OCI-LY1 (cell line): ENCODE data around the gene TACR2.
A peak's percentile ranks its signal among the peaks of the same experiment; 100 is the strongest.

Experiments
- H2AFZ ChIP-seq: fragments of 200-600 bp; sonication (generic), shearing (Covaris generic); 2 replicates; pipeline ENCODE4 v1.6.0; 2014; ENCODE audit warnings: antibody characterized with exemption, mild to moderate bottlenecking, low read length
- H3F3A ChIP-seq: fragments of 200-600 bp; sonication (generic), shearing (Covaris generic); 2 replicates; pipeline ENCODE4 v1.6.0; 2014; ENCODE audit warnings: mild to moderate bottlenecking, antibody characterized with exemption, low read length, moderate library complexity; ENCODE audit not compliant: insufficient read depth
- H3K27ac ChIP-seq: fragments of 200-600 bp; sonication (generic); 2 replicates; pipeline ENCODE4 v1.5.1; 2014; ENCODE audit warnings: low read length, mixed run types, mild to moderate bottlenecking, low read depth; ENCODE audit not compliant: poor library complexity, severe bottlenecking
- H3K27me3 ChIP-seq: fragments of 200-600 bp; sonication (generic); 2 replicates; pipeline ENCODE4 v1.6.0; 2014; ENCODE audit warnings: antibody characterized with exemption, mild to moderate bottlenecking, low read length, moderate library complexity; ENCODE audit not compliant: insufficient read depth
- H3K36me3 ChIP-seq: fragments of 200-600 bp; sonication (generic); 2 replicates; pipeline ENCODE4 v1.6.1; 2014; ENCODE audit warnings: mild to moderate bottlenecking, antibody characterized with exemption, low read length, moderate library complexity, mixed read lengths; ENCODE audit not compliant: insufficient read depth
- H3K4me1 ChIP-seq: fragments of 200-600 bp; sonication (generic); 2 replicates; pipeline ENCODE4 v1.5.1; 2014; ENCODE audit warnings: mild to moderate bottlenecking, low read length, moderate library complexity; ENCODE audit not compliant: insufficient read depth, severe bottlenecking
- H3K4me2 ChIP-seq: fragments of 200-600 bp; sonication (generic), shearing (Covaris generic); 2 replicates; pipeline ENCODE4 v1.6.1; 2014; ENCODE audit warnings: low read length
- H3K4me3 ChIP-seq: fragments of 200-600 bp; sonication (generic); 2 replicates; pipeline ENCODE4 v1.5.1; 2014; ENCODE audit warnings: low read length, low read depth, mild to moderate bottlenecking, mixed read lengths; ENCODE audit not compliant: poor library complexity, severe bottlenecking
- H3K79me2 ChIP-seq: fragments of 200-600 bp; shearing (Covaris generic); 2 replicates; pipeline ENCODE4 v1.6.1; 2016; ENCODE audit warnings: mixed run types, low read length, mixed read lengths; ENCODE audit not compliant: insufficient read depth
- H3K9ac ChIP-seq: fragments of 200-600 bp; sonication (generic), shearing (Covaris generic); 2 replicates; pipeline ENCODE4 v1.6.1; 2014; ENCODE audit warnings: mild to moderate bottlenecking, low read length, mixed read lengths
- H3K9me2 ChIP-seq: fragments of 200-600 bp; sonication (generic), shearing (Covaris generic); 2 replicates; pipeline ENCODE4 v1.6.1; 2014; ENCODE audit warnings: low read depth, mild to moderate bottlenecking, low read length, mixed read lengths
- H3K9me3 ChIP-seq: fragments of 200-600 bp; shearing (Covaris generic); 2 replicates; pipeline ENCODE4 v1.6.1; 2014; ENCODE audit warnings: low read length, mixed read lengths
- H4K20me1 ChIP-seq: fragments of 200-600 bp; sonication (generic), shearing (Covaris generic); 2 replicates; pipeline ENCODE4 v1.6.0; 2016; ENCODE audit warnings: mild to moderate bottlenecking, low read length; ENCODE audit not compliant: insufficient read depth
- EZH2 ChIP-seq: fragments of 200-600 bp; sonication (generic), shearing (Covaris generic); IDR thresholded peaks from 2 replicates; pipeline ENCODE4 v1.8.0; 2017; ENCODE audit warnings: borderline replicate concordance, mixed run types, mild to moderate bottlenecking, antibody characterized with exemption, low read length, moderate library complexity, mixed read lengths
- TF ChIP-seq, protein P1 (sequence below): fragments of 200-600 bp; sonication (generic), shearing (Covaris generic); IDR thresholded peaks from 2 replicates; pipeline ENCODE4 v1.5.1; 2017; ENCODE audit warnings: mild to moderate bottlenecking, antibody characterized with exemption, low read length, moderate library complexity, mixed read lengths

The TACR2 gene

DNA sequence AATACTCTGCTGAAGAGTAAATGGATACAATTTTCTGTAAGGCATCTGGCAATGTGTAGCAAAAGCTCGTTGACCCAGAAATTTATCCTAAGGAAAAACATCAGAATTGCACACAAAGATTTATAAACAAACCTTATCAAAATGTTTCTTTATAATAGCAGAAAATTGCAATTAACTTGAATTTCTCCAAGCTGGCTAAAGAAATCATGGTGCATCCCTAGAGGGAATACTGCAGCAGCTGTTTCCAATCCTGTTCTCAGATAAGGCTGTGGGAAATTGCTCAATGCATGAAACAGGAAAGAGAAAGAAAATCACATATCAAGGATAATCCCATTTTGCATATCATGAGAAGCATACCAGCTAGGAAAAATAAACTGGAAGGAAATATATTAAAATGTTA is 18.7 kb downstream of the TACR2 start:
- no peak overlapping the region for H2AFZ ChIP-seq
- H3K4me2 ChIP-seq = no peak overlapping the region
- no peaks in the 10 kb centered on the region for H3K79me2 ChIP-seq
- H3K9ac ChIP-seq = no peak overlapping the region
- H3K9me3 ChIP-seq = no peaks in the 10 kb centered on the region
- H4K20me1 ChIP-seq = no peaks in the 10 kb centered on the region
- TF ChIP-seq EZH2 = no peak
- TF ChIP-seq, protein P1, sequence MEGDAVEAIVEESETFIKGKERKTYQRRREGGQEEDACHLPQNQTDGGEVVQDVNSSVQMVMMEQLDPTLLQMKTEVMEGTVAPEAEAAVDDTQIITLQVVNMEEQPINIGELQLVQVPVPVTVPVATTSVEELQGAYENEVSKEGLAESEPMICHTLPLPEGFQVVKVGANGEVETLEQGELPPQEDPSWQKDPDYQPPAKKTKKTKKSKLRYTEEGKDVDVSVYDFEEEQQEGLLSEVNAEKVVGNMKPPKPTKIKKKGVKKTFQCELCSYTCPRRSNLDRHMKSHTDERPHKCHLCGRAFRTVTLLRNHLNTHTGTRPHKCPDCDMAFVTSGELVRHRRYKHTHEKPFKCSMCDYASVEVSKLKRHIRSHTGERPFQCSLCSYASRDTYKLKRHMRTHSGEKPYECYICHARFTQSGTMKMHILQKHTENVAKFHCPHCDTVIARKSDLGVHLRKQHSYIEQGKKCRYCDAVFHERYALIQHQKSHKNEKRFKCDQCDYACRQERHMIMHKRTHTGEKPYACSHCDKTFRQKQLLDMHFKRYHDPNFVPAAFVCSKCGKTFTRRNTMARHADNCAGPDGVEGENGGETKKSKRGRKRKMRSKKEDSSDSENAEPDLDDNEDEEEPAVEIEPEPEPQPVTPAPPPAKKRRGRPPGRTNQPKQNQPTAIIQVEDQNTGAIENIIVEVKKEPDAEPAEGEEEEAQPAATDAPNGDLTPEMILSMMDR = no peak
- no peak overlapping the region for H3K4me3 ChIP-seq
- H3K4me1 ChIP-seq = no peaks in the 10 kb centered on the region
- peaks cover 43% of the 10 kb centered on the region for H3K36me3 ChIP-seq
- no peaks in the 10 kb centered on the region for H3F3A ChIP-seq
- H3K27ac ChIP-seq = no peak overlapping the region
- no peaks in the 10 kb centered on the region for H3K9me2 ChIP-seq
- H3K27me3 ChIP-seq = no peaks in the 10 kb centered on the region

DNA sequence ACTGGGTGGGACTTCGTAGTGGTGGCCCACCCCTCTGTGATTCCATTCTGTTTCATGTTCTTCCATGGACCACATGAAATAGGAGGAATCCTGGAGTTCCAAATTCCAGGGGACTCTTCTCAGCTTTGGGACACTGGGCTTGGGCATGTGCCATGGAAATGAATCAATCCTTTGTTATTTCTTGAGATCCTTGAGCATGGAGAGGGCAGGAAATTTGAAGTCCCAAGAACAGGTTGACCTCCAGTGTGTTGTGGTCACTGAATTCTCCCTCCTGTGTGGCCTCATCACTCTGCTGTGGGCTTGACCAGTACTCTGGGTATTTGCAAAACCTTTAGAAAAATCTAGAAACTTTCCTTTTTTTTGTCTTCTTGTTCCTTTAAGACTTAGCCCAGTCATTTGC is 22.7 kb downstream of the TACR2 start:
- no peak overlapping the region for H3K9ac ChIP-seq
- no peak overlapping the region for H3K4me2 ChIP-seq
- H3K9me2 ChIP-seq = no peaks in the 10 kb centered on the region
- H3K27me3 ChIP-seq = no peaks in the 10 kb centered on the region
- no peak overlapping the region for H3K27ac ChIP-seq
- H3K9me3 ChIP-seq = no peaks in the 10 kb centered on the region
- TF ChIP-seq EZH2 = no peak
- TF ChIP-seq, protein P1 = no peak
- peaks cover 21% of the 10 kb centered on the region for H3K4me1 ChIP-seq
- peaks cover 34% of the 10 kb centered on the region; the same call in 1 of the 2 replicates for H3K36me3 ChIP-seq
- H2AFZ ChIP-seq = no peak overlapping the region
- H3K4me3 ChIP-seq = no peak overlapping the region
- H3K79me2 ChIP-seq = no peaks in the 10 kb centered on the region
- H4K20me1 ChIP-seq = no peaks in the 10 kb centered on the region
- no peaks in the 10 kb centered on the region for H3F3A ChIP-seq

DNA sequence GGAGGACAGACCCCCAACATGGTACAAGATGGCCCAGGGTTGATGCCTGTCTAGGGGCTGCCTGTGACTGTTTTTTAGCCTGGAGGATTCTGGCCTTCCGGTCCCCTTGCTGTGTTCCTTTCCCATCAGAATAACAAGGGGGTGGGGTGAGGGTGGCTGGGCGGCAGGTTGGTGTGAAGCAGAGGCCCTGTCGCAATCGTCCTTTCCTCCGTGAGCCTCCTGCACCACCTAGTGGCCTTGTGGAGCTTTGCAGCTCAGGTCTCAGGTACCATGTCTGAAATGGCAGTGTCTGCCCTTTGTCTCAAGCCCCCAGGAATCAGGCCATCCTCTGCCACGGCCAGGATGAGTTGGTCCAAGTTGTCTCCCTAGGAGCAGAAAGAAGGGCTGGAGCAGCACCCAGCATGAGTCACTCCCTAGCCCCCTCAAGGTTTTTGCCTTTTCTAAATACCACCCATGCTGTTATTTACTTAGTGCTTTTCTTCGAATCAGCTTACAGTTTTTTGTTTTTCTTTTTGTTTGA is 24.2 kb downstream of the TACR2 start:
- H3K27ac ChIP-seq = no peak overlapping the region
- no peaks in the 10 kb centered on the region for H3K9me2 ChIP-seq
- peaks cover 21% of the 10 kb centered on the region for H3K4me1 ChIP-seq
- no peak overlapping the region for H3K9ac ChIP-seq
- H3K36me3 ChIP-seq = peaks cover 39% of the 10 kb centered on the region; the same call in 1 of the 2 replicates
- H3F3A ChIP-seq = no peaks in the 10 kb centered on the region
- no peaks in the 10 kb centered on the region for H3K79me2 ChIP-seq
- no peaks in the 10 kb centered on the region for H3K9me3 ChIP-seq
- H3K4me3 ChIP-seq = no peak overlapping the region
- no peak overlapping the region for H3K4me2 ChIP-seq
- H2AFZ ChIP-seq = no peak overlapping the region
- no peaks in the 10 kb centered on the region for H4K20me1 ChIP-seq
- TF ChIP-seq, protein P1 = peak; percentile 89
- TF ChIP-seq EZH2 = no peak
- no peaks in the 10 kb centered on the region for H3K27me3 ChIP-seq
